ENCODE results near the gene AMFR.
A peak's percentile ranks its signal among the peaks of the same experiment; 100 is the strongest.

Gene AMFR

GRCh38 chr16:56373003-56373402, 52.3 kb downstream of the AMFR start:
- H3K27ac ChIP-seq, result peak overlapping the region; percentile 75
- no peak for TF ChIP-seq CTCF (conservative IDR thresholded peaks at IDR 0.05)

DNA sequence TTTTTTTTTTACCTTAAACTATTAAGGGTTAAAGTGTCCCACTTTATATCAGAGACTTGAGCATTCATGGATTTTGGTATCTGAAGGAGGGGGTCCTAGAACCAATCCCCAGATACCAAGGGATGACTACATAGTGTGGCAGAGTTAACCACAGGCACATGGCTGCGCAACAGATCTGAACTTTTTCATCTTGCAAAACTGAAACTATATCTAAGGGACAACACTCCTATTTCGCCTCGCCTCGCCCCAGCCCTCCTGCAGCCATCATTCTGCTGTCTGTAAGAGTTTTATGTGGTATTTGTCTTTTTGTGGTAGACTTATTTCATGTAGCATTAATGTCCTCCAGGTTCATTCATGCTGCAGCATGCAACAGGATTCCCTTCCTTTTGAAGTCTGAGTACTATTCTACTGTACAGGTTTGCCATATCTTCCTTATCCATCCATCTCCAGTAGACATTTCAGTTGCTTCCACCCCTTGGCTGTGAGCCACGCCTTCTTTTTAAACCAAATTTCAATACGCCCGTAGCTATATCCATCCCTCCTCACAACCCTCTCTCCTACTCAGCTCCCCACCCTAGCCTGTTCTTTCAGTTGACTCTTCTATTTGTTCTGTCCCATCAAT, 53.2 kb downstream of the AMFR start:
- TF ChIP-seq CTCF (conservative IDR thresholded peaks at IDR 0.05), result no peak
- H3K27ac ChIP-seq, result peak overlapping the region; percentile 75

DNA sequence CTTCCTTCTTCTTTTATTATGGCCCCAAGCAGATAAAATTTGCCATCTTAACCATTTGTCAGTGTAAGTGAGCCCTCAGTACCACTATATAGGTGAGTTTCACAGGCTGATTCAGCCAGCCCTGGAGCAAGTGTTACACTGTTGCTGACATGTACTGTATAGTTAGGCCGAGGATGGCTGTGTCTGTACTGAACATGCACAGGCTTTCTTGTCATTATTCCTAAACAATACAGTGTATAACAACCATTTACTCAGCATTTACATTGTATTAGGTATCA, 53.7 kb downstream of the AMFR start:
- TF ChIP-seq CTCF (conservative IDR thresholded peaks at IDR 0.05), result no peak
- H3K27ac ChIP-seq, result peak overlapping the region; percentile 75

- peak overlapping the region; percentile 75 for H3K27ac ChIP-seq
- no peak for TF ChIP-seq CTCF (conservative IDR thresholded peaks at IDR 0.05)
Measured at GRCh38 chr16:56370875-56371659, 54.3 kb downstream of the AMFR start.

- peak overlapping the region; percentile 75 for H3K27ac ChIP-seq
Measured at GRCh38 chr16:56370185-56370874, 55.0 kb downstream of the AMFR start.

DNA sequence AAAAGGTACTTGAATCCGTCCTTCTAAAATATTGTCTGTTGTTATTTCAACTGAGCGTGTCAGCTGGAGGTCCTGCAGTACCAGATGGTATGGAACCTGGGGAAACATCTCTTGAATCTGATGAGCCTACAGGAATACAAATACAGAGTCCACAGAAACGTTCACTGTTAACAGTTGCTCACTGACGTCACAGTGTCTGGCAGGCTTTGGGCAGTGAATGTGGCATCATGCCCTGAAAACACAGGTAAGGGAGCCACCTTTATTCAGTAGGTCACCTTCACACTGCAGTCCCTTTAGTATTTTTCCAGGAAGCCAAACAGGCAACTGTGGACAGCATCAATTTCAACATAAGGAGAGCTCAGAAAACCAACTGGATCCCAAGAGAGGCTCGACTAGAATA, 56.1 kb downstream of the AMFR start:
- no peak for TF ChIP-seq CTCF (conservative IDR thresholded peaks at IDR 0.05)
- peak overlapping the region; percentile 75; the same call in 1 of the 2 replicates for H3K27ac ChIP-seq

More at GRCh38 chr16:56370185-56370874, 55.0 kb downstream of the AMFR start:
- TF ChIP-seq CTCF (conservative IDR thresholded peaks at IDR 0.05), result no peak

DNA sequence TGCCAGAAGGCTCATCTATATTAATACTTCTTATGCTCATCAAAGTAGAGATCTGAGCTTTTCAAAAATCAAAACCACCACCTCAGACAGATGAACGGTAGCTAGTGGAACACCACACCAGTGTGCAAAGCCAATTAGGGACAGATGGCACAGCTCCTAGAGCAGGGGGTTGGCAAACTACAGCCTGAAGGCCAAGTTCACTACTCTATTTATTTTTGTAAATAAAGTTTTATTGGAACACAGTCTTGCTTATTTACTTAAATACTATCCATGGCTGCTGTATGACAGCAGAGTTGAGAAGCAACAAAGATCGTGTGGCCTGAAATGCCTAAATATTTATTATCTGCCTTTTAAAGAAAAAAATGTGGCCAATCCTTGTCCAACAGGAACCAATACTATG, 56.8 kb downstream of the AMFR start:
- no peak for TF ChIP-seq CTCF (conservative IDR thresholded peaks at IDR 0.05)
- no peak overlapping the region for H3K27ac ChIP-seq
